ENCODE data around the gene BTBD16.

GRCh38 chr10:122287570-122287969, 16.5 kb downstream of the BTBD16 start:
- no peak for TF ChIP-seq EP300 (IDR thresholded peaks at IDR 0.05)
- TF ChIP-seq CTCF (IDR thresholded peaks at IDR 0.05): no peak

Data from ovary (tissue), 3 donors.